Activated T-helper 1 cell treated with anti-CD3 and anti-CD28 coated beads, Interleukin-12 subunit alpha, Interleukin-12 subunit beta, Interleukin-2, Interleukin-4 antibody, amounts not matched to agents 30 ng/mL and 10 ng/mL and 1 ng/mL, durations not matched to agents 14 hours and 24 hours and 36 hours (primary cell): ENCODE results near the gene CDX2. TPM values are rescaled to one million over a fixed set of nuclear protein-coding genes. Genes with fewer than 3 reads are reported as not detected.
A peak's percentile ranks its signal among the peaks of the same experiment; 100 is the strongest.

ENCODE experiments used
- DNase-seq: peaks from one replicate; pipeline ENCODE4 v3.0.0; 2021; ENCODE audit warnings: low spot score
- H3K27ac Mint-ChIP-seq: one replicate; pipeline ENCODE4 v1.8.0; 2021; ENCODE audit warnings: mild to moderate bottlenecking, mixed read lengths
- H3K27me3 Mint-ChIP-seq: one replicate; pipeline ENCODE4 v1.8.0; 2022; ENCODE audit warnings: mild to moderate bottlenecking, moderate library complexity, mixed read lengths; ENCODE audit not compliant: insufficient read depth
- H3K36me3 Mint-ChIP-seq: one replicate; pipeline ENCODE4 v1.8.0; 2021; ENCODE audit warnings: low read depth, mixed read lengths
- H3K4me1 Mint-ChIP-seq: one replicate; pipeline ENCODE4 v1.8.0; 2021; ENCODE audit warnings: low read depth, mixed read lengths
- H3K4me3 Mint-ChIP-seq: one replicate; pipeline ENCODE4 v1.8.0; 2021; ENCODE audit warnings: mild to moderate bottlenecking, moderate library complexity, mixed read lengths
- H3K9me3 Mint-ChIP-seq: one replicate; pipeline ENCODE4 v1.8.0; 2021; ENCODE audit warnings: mixed read lengths
- intact Hi-C: fragments of 100-400 bp; cut with micrococcal nuclease; formaldehyde crosslinking; loops from one replicate; pipeline ENCODE4 v1.15.1; 2024
- total RNA-seq: library from RNA; stranded (reverse); gene quantifications from 2 replicates; pipeline ENCODE4 v1.2.3, GENCODE V29; 2022

The CDX2 gene
- total RNA-seq, 1 donor from 2014 or later: not detected

GRCh38 chr13:27975564-27976361, 6.6 kb upstream of the CDX2 start:
- Mint-ChIP-seq H3K27me3 (peaks cover 71% of the 10 kb centered on the region), H3K4me1 (peaks cover 18% of the 10 kb centered on the region), H3K9me3 (no peaks in the 10 kb centered on the region), H3K4me3 (no peak overlapping the region), H3K36me3 (no peaks in the 10 kb centered on the region), H3K27ac (no peak overlapping the region)
- DNase-seq: no peak
- intact Hi-C loops: loop anchor here (1.0 kb wide), 1 partner anchor 7 kb away; no protein-coding TSS in a partner anchor

GRCh38 chr13:27973961-27974662, 5.0 kb upstream of the CDX2 start:
- intact Hi-C loops: no loop called here
- Mint-ChIP-seq H3K4me3 (no peak overlapping the region), H3K4me1 (peaks cover 9% of the 10 kb centered on the region), H3K36me3 (no peaks in the 10 kb centered on the region), H3K27ac (no peak overlapping the region), H3K9me3 (no peaks in the 10 kb centered on the region), H3K27me3 (peaks cover 75% of the 10 kb centered on the region)
- no peak for DNase-seq

DNA sequence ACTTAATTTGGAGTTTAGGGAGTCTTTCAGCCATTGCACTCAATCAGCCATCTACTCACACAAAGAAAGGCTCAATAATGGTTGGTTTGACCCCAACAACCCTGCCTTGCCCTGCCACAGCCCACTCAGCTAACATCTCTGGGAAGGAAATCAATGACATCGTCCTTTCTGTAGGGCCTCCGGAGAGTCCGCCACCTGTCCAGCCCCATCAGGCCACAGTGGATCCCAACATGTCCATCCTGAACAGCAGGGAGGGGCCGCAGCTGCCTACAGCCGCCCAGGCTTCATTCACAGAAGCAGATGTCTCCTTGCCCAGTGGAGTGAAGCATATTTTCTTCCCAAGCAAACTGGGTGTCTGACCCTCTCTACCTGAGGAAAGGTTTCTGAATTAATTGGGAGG, 4.2 kb upstream of the CDX2 start:
- Mint-ChIP-seq H3K36me3 (no peaks in the 10 kb centered on the region), H3K4me1 (peaks cover 5% of the 10 kb centered on the region), H3K9me3 (no peaks in the 10 kb centered on the region), H3K4me3 (no peak overlapping the region), H3K27me3 (peaks cover 70% of the 10 kb centered on the region), H3K27ac (no peak overlapping the region)
- DNase-seq: no peak
- intact Hi-C loops: no loop called here

DNA sequence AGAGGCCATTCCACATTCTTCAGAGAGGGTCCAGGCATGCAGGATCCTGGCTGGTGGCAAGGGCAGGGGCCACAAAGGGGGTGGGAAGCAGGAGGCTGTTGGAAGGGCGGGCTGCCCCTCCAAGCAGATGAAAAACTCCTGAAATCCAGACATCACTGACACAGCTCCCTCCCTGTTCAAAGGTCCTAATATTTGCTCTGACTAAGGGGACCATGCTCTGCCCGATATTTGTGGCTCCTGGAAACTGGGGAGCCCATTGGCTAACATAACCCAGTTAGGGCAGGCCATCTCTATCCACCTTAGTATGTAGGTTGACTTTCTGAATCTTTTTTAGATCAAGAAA, 3.3 kb upstream of the CDX2 start:
- intact Hi-C loops: no loop called here
- H3K9me3 Mint-ChIP-seq: no peaks in the 10 kb centered on the region
- H3K4me3 Mint-ChIP-seq: no peak overlapping the region
- peaks cover 2% of the 10 kb centered on the region for H3K36me3 Mint-ChIP-seq
- H3K27ac Mint-ChIP-seq: no peak overlapping the region
- no peak for DNase-seq
- peaks cover 74% of the 10 kb centered on the region for H3K27me3 Mint-ChIP-seq
- peaks cover 2% of the 10 kb centered on the region for H3K4me1 Mint-ChIP-seq

DNA sequence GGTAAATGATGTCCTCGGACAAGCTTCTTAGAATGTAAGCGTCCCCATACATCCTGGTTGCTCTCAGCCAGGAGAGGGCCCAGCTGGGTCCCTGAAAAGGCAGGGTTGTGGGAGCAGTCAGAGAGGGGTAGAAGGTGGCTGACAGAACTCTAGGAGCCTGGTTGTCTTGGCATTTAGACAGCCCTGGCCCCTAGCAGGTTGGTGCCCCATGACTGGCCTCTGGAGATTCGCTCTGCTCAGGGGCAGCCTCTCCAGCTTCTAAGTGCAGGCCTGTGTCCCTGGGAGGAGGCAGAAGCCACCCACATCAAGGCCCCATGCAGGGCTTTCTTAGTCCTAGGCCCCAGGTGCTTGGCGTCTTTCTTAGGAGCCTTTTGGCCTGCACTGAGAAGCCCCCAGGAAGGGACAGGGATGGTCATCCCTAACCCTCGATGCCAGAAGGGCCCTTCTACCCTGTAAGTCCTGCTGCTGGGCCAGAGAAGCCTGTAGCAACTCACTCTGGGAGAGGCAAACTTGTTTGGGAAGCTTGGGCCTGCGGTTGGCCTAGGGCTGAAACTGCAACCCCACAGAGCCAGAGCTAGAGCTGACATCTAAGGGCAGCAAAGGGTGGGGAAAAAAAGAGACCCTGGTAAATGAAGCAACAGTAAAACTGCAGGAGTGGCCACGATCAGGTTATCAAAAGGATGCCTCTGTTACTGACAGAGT, 2.8 kb upstream of the CDX2 start:
- intact Hi-C loops: no loop called here
- Mint-ChIP-seq H3K36me3 (peaks cover 2% of the 10 kb centered on the region), H3K4me3 (no peak overlapping the region), H3K27me3 (peaks cover 74% of the 10 kb centered on the region), H3K4me1 (no peaks in the 10 kb centered on the region), H3K9me3 (no peaks in the 10 kb centered on the region), H3K27ac (no peak overlapping the region)
- no peak for DNase-seq

GRCh38 chr13:27971236-27971645, 2.1 kb upstream of the CDX2 start:
- no peak overlapping the region for H3K27ac Mint-ChIP-seq
- no peak for DNase-seq
- no peaks in the 10 kb centered on the region for H3K4me1 Mint-ChIP-seq
- intact Hi-C loops: no loop called here
- no peak overlapping the region for H3K4me3 Mint-ChIP-seq
- peaks cover 2% of the 10 kb centered on the region for H3K36me3 Mint-ChIP-seq
- no peaks in the 10 kb centered on the region for H3K9me3 Mint-ChIP-seq
- H3K27me3 Mint-ChIP-seq: peaks cover 72% of the 10 kb centered on the region

- H3K36me3 Mint-ChIP-seq: peaks cover 2% of the 10 kb centered on the region
- H3K27ac Mint-ChIP-seq: no peak overlapping the region
- H3K4me1 Mint-ChIP-seq: no peaks in the 10 kb centered on the region
- no peak overlapping the region for H3K4me3 Mint-ChIP-seq
- H3K27me3 Mint-ChIP-seq: peaks cover 73% of the 10 kb centered on the region
- H3K9me3 Mint-ChIP-seq: no peaks in the 10 kb centered on the region
- intact Hi-C loops: no loop called here
- DNase-seq: no peak
Measured at GRCh38 chr13:27970382-27971235, 1.5 kb upstream of the CDX2 start.

GRCh38 chr13:27969866-27970229, 733 bp upstream of the CDX2 start:
- H3K27ac Mint-ChIP-seq: peak overlapping the region; percentile 49
- H3K4me1 Mint-ChIP-seq: no peaks in the 10 kb centered on the region
- H3K9me3 Mint-ChIP-seq: no peaks in the 10 kb centered on the region
- DNase-seq: no peak
- intact Hi-C loops: loop anchor here (2.0 to 5.0 kb wide), 3 partner anchors 15 to 178 kb away; partner anchors contain the start of gene GSX1
- peaks cover 2% of the 10 kb centered on the region for H3K36me3 Mint-ChIP-seq
- H3K27me3 Mint-ChIP-seq: peaks cover 73% of the 10 kb centered on the region
- no peak overlapping the region for H3K4me3 Mint-ChIP-seq

- H3K27ac Mint-ChIP-seq: no peak overlapping the region
- no peak overlapping the region for H3K4me3 Mint-ChIP-seq
- no peak for DNase-seq
- no peaks in the 10 kb centered on the region for H3K4me1 Mint-ChIP-seq
- peaks cover 72% of the 10 kb centered on the region for H3K27me3 Mint-ChIP-seq
- peaks cover 2% of the 10 kb centered on the region for H3K36me3 Mint-ChIP-seq
- no peaks in the 10 kb centered on the region for H3K9me3 Mint-ChIP-seq
- intact Hi-C loops: loop anchor here (1.0 to 5.0 kb wide), 4 partner anchors 8 to 176 kb away; partner anchors contain the start of gene GSX1
Measured at GRCh38 chr13:27968316-27969081, 616 bp downstream of the CDX2 start.

DNA sequence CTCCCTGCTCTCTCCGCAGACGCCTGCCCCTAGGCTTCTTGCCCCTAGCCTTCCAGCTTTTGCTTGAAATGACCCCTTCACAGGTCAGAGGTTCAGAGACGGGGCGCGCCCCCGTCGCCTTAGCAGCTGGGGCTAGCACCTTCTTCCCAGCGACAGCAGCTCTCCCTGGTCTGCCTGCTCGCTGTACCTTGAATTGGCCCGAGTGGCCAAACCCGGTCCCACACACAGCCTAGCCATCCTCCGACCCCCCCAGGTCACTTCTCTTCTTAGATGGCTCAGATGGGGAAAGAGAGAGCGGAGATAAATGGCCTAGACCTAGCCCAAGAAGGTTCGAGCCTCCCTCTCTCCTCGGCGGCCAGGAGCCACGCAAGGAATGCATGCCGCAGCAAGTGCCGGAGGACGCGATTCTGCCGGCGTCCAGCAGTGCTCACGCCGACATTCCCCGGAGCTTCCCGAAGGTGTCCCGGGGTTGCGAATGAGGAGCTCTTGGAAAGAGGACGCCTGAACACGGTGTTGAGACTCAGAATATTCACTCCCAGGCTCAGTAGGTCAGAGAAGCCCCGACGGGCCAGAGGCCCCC, 1.3 kb downstream of the CDX2 start:
- no peaks in the 10 kb centered on the region for H3K4me1 Mint-ChIP-seq
- intact Hi-C loops: loop anchor here (1.0 to 5.0 kb wide), 4 partner anchors 8 to 176 kb away; partner anchors contain the start of gene GSX1
- no peak overlapping the region for H3K4me3 Mint-ChIP-seq
- peak overlapping the region; percentile 74 for H3K27ac Mint-ChIP-seq
- no peaks in the 10 kb centered on the region for H3K9me3 Mint-ChIP-seq
- peaks cover 69% of the 10 kb centered on the region for H3K27me3 Mint-ChIP-seq
- DNase-seq: no peak
- peaks cover 2% of the 10 kb centered on the region for H3K36me3 Mint-ChIP-seq

GRCh38 chr13:27967203-27967735, 1.8 kb downstream of the CDX2 start:
- peak overlapping the region; percentile 40 for H3K27ac Mint-ChIP-seq
- H3K27me3 Mint-ChIP-seq: peaks cover 70% of the 10 kb centered on the region
- no peak for DNase-seq
- no peak overlapping the region for H3K4me3 Mint-ChIP-seq
- H3K36me3 Mint-ChIP-seq: peaks cover 2% of the 10 kb centered on the region
- intact Hi-C loops: loop anchor here (5.0 kb wide), 1 partner anchor 175 kb away; the partner anchor contains the start of gene GSX1
- H3K4me1 Mint-ChIP-seq: no peaks in the 10 kb centered on the region
- H3K9me3 Mint-ChIP-seq: no peaks in the 10 kb centered on the region
